HG03565 (cell line): ENCODE data around the gene MLLT6.

Experiments used
- ATAC-seq: cut with Tn5 transposase; IDR thresholded peaks from one replicate; pipeline ENCODE4 v1.9.1; 2021; ENCODE audit warnings: mild to moderate bottlenecking, moderate library complexity; ENCODE audit not compliant: unreplicated experiment

Gene MLLT6

GRCh38 chr17:38706505-38707216, 1.6 kb downstream of the MLLT6 start:
- no peak for ATAC-seq

GRCh38 chr17:38707678-38708351, 2.7 kb downstream of the MLLT6 start:
- ATAC-seq, result no peak

DNA sequence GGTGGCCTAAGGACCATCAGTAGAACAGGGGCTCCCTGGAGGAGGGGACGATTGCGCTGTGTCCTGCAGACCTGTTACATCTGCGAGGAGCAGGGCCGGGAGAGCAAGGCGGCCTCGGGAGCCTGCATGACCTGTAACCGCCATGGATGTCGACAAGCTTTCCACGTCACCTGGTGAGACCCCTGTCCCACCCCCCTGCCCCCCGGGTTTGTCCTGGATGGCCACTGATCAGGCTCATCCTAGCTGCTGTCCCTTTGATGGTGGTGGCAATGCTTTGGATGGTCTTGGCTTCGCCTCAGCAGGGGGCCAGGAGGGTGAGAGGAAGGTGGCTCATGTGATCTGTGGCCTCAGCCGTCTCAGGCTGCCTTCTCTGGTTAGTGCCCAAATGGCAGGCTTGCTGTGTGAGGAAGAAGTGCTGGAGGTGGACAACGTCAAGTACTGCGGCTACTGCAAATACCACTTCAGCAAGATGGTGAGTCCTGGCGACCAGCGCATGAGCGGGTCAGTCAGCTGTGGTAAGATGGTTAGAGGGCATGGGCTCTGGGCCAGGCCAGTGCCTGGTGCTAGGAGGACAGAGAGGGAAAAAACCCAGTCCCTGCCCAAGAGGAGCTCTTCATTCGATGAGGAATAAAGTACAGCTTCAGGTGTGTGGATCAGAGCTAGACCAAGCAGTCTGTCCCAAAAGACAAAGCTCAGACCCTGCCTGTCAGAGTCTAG, 4.2 kb downstream of the MLLT6 start:
- ATAC-seq, result no peak

DNA sequence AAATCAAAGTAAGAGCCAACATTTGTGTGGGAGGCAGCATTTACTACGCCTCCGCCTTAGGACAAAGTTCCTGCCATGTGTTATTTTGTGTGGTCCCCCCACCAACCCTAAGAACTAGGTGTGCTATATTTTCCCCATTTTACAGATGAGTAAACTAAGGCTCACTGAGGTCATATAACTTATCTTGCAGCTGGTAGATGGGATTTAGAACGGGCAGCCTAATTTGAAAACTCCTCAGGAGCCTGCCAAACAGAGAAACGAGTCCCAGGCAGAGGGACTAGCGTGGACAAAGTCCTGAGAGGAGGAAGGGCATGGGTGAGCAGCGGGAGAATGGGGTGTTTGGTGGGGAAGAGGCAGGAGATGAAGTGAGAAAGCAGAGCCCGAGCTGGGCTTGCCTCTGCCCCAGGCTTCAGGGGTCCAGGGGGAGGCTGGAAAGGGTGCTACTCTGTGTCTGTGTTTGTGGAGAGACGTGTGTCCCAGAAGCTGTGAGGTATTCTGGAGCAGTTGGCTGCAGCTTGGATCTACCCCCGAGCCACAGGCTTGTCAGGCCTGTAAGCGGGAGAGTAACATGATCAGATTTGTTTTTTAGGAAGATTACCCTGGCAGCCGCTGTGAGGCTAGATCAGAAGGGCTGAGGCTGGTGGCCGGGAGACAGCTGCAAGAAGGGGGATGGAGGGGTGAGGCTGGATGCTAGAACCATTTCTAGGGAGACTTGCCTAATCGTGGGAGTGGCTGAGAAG, 5.0 kb downstream of the MLLT6 start:
- no peak for ATAC-seq

DNA sequence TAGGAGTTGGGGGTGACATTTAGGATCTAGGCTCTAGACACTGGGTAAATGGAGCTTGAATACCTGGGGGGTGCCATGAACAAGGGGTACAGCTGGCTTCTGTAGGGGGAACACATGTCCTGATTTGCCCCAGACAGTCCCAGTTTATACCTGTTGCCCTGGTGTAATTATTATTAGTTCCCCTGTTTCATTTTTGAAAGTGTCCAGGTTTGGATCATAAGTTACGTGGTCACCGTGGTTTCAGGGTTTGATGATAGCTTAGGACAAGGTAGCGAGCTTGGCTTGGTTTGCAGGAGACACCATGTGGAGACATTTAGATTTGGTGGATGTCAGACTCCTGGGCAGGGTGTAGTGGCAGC, 5.5 kb downstream of the MLLT6 start:
- no peak for ATAC-seq

DNA sequence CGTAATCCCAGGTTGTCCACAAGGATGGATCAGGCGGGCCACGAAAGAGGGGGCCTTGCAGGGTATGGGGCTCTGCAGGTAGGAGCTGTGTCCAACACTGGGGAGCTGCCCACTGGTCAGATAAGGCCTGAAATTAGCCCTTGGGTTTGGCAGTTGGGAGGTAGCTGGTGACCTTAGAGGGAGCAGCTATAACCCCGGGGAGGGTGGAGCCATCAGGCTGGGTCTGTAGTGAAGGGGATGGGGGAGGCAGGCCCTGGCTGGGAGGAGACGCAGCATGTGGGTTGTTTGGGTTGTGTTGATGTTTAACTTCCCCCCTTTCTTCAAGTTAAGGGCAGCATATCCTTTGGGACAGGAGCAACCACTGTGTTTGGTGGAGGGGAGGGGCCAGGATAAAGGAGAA, 5.9 kb downstream of the MLLT6 start:
- no peak for ATAC-seq

GRCh38 chr17:38711792-38712571, 6.9 kb downstream of the MLLT6 start:
- no peak for ATAC-seq

GRCh38 chr17:38712593-38712992, 7.5 kb downstream of the MLLT6 start:
- no peak for ATAC-seq

GRCh38 chr17:38713456-38714075, 8.5 kb downstream of the MLLT6 start:
- no peak for ATAC-seq

GRCh38 chr17:38715216-38715943, 10.3 kb downstream of the MLLT6 start:
- ATAC-seq, result no peak

- ATAC-seq, result no peak
Measured at GRCh38 chr17:38716368-38717005, 11.4 kb downstream of the MLLT6 start.

DNA sequence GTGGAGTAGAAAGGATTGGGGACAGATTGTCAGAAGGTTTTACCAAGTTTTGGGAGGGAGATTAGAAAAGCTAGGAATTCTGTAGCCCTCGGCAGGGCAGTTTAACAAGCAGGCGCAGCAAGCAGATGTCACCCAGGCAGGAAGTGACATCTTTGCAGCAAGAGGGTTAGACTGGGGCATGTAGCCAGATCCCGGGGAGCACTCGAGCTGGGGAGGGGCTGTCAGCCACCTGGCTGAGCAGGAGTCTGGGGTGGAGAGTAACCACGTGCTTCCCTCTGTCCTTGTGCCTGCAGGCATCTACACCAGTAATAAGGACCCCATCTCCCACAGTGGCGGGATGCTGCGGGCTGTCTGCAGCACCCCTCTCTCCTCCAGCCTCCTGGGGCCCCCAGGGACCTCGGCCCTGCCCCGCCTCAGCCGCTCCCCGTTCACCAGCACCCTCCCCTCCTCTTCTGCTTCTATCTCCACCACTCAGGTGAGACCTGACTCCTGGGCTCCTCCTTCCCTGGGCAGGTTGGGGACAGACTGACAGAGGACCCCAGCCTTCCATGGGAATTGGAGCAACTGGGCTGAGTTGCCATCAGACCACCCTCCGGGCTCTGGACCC, 12.2 kb downstream of the MLLT6 start:
- ATAC-seq, result no peak

- ATAC-seq, result no peak
Measured at GRCh38 chr17:38719289-38719942, 14.3 kb downstream of the MLLT6 start.

DNA sequence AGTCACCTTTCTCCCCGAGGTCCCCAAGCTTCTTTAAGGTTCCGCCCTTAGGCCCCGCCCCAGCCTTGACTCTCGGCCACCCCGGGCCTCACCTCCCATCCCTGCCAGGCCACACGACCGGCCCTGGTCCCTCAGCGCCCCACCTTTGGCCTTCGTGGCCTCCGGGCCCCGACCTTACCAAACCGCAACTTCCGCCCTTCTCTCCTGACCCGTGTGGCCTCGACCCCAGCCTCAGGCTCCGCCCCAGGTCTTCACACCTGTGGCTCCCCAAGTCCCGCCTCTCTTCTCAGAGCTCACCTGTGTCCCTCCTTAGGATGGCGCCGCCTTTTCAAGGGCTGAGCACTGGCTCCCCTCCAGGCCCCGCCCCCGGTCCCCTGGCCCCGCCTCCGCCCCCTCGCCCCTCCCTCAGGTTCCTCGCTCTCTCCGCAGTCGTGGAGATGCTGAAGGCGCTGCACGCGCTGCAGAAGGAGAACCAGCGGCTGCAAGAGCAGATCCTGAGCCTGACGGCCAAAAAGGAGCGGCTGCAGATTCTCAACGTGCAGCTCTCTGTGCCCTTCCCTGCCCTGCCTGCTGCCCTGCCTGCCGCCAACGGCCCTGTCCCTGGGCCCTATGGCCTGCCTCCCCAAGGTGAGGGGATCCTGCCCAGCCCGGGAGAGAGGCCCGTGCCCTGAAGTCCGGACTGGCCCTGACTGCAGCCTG, 15.0 kb downstream of the MLLT6 start:
- ATAC-seq, result no peak

DNA sequence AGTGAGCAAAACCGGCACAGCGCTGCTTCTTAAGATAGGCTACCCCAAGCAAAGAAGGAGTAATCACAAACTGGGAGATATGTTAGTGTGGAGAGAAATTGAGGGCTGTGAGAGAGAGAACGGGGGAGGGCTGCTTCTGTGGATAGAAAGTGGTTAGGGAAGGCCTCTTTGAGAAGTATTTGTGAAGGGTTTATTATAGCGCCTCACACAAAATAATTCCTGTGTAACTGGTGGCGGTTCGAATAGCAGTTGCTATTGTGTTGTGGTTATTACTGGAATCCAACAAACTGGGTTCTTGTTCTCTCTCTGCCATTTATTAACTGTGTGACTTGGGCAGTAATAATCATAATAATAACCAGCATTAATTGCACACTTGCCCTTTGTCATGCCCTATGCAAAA, 15.9 kb downstream of the MLLT6 start:
- no peak for ATAC-seq

DNA sequence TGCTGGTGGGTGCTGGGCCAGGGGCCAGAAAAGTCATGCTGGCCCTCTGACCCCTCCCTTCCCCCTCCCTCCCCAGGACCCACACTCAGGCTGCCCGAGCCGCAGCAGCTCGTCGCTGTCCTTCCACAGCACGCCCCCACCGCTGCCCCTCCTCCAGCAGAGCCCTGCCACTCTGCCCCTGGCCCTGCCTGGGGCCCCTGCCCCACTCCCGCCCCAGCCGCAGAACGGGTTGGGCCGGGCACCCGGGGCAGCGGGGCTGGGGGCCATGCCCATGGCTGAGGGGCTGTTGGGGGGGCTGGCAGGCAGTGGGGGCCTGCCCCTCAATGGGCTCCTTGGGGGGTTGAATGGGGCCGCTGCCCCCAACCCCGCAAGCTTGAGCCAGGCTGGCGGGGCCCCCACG, 16.7 kb downstream of the MLLT6 start:
- ATAC-seq, result no peak

DNA sequence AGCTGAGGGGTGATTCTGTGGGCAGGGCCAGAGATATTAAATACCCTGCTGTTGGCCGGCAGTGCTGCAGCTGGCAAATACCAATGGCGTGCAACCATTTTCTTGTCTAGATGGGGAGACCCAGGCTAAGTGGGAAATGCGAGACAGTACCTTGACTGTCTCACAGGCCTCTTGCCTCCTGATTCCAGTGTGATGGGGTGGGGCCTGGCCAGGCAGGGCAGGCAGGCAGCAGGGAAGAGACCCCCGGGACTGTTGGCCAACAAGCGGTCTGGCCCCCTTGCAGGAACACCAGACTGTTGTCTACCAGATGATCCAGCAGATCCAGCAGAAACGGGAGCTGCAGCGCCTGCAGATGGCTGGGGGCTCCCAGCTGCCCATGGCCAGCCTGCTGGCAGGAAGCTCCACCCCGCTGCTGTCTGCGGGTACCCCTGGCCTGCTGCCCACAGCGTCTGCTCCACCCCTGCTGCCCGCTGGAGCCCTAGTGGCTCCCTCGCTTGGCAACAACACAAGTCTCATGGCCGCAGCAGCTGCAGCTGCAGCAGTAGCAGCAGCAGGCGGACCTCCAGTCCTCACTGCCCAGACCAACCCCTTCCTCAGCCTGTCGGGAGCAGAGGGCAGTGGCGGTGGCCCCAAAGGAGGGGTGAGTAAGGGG, 19.4 kb downstream of the MLLT6 start:
- ATAC-seq, result no peak
